AG04449 (cell line): ENCODE measurements around the gene RNPEPL1.
A peak's percentile ranks its signal among the peaks of the same experiment; 100 is the strongest.

Experiments
- CTCF ChIA-PET: fragments of 350-600 bp; formaldehyde crosslinking; extraction: SDS; loops from one replicate; lab custom pipeline; 2021; ENCODE audit warnings: antibody characterized with exemption; lab: Yijun Ruan, JAX
- POLR2A ChIA-PET: fragments of 400-600, 350-600 bp; formaldehyde crosslinking; extraction: SDS; loops from one replicate; lab custom pipeline; 2020; ENCODE audit warnings: antibody characterized with exemption, inconsistent platforms; lab: Yijun Ruan, JAX
- DNase-seq: peaks from one replicate; pipeline ENCODE4 v3.0.0-alpha.2; 2010; ENCODE audit warnings: low read depth, low spot score
- H3K4me3 ChIP-seq: 2 replicates; pipeline ENCODE4 v1.5.1; 2011; ENCODE audit warnings: low read depth, mild to moderate bottlenecking, control low read depth, low read length
- TF ChIP-seq, protein P1 (sequence below): IDR thresholded peaks from one replicate; pipeline ENCODE4 v1.5.1; 2011; ENCODE audit warnings: mild to moderate bottlenecking, moderate library complexity, low read length, control low read depth, inconsistent platforms; ENCODE audit not compliant: insufficient read depth; ENCODE audit errors: missing control alignments

RNPEPL1 gene

DNA sequence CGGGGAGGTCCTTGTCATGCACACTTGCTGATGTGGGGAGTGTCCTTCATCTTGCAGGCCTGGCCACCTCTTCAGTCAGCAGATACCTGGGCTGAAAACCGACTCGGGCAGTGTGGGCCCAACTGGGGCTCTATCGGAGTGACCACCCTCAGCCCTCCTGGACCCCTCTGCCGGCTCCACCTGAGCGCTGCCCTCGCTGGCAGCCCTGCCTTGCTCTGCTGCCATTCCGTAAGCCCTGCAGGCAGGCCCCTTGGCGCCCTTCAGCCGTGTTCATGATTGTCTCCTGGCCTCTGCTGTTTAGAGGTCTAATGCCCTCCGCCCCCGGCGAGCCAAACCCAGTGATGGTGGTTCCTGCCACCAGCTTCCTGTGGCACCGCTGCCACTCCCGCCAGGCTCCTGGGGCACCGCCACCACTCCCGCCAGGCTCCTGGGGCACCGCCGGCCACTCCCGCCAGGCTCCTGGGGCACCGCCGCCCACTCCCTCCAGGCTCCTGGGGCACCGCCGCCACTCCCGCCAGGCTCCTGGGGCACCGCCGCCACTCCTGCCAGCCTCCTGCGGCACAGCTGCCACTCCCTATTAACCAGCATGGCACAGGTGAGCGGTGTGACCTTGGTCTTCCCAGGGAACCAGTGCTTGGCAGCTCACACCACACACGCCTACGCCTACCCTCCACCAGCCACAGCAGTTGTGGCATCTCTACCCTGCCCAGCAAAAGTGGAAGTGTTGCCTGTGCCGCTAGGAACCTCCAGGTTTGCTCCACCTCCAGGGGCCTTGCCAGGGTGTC, 34.2 kb downstream of the RNPEPL1 start:
- ChIA-PET CTCF (interaction anchor here (2.1 kb wide), 1 partner anchor 15 kb away, joined by 5 read pairs; the partner anchor contains the start of gene CAPN10), POLR2A (no interaction called here)
- no peak overlapping the region for H3K4me3 ChIP-seq
- TF ChIP-seq, protein P1, sequence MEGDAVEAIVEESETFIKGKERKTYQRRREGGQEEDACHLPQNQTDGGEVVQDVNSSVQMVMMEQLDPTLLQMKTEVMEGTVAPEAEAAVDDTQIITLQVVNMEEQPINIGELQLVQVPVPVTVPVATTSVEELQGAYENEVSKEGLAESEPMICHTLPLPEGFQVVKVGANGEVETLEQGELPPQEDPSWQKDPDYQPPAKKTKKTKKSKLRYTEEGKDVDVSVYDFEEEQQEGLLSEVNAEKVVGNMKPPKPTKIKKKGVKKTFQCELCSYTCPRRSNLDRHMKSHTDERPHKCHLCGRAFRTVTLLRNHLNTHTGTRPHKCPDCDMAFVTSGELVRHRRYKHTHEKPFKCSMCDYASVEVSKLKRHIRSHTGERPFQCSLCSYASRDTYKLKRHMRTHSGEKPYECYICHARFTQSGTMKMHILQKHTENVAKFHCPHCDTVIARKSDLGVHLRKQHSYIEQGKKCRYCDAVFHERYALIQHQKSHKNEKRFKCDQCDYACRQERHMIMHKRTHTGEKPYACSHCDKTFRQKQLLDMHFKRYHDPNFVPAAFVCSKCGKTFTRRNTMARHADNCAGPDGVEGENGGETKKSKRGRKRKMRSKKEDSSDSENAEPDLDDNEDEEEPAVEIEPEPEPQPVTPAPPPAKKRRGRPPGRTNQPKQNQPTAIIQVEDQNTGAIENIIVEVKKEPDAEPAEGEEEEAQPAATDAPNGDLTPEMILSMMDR, result no peak
- no peak for DNase-seq

DNA sequence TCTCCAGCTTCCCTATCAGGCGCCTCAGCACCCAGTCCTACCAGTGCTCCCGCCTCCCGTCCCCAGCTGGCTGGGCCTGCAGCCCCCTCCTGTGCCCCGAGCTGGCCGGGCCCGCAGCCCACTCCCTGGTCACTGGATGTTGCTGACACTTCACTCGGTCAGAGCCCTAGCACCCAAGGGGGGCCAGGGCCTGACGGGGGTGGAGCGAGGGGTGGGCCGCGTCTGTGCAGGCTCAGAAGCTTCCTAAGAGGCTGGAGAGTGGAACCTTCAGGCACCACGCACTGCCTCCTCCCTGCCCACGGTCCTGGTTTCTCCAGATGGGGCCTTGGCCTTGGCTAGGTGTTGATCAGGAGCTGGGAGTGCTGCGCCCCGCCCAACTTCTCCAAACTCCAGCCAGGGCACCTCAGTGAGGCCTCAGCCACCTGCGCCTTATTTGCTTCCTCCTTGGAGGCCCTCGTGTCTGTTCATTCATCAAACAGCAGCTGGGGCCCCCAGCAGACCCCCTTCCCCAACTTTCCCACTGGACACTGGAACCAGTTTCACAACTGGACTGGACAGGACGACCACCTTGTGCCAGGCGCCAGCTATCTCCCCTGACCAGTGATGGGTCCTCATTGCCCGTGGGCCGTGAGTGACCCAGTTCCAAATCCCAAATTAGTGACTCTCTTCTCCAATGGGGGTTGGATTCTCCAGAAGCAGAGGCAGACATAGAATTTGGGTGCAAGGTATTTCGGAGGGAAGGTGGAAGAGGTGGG, 35.0 kb downstream of the RNPEPL1 start:
- POLR2A ChIA-PET, result no interaction called here
- H3K4me3 ChIP-seq, result no peak overlapping the region
- TF ChIP-seq, protein P1, result no peak
- no peak for DNase-seq
- CTCF ChIA-PET, result interaction anchor here (2.1 kb wide), 1 partner anchor 16 kb away, joined by 5 read pairs; the partner anchor contains the start of gene CAPN10

DNA sequence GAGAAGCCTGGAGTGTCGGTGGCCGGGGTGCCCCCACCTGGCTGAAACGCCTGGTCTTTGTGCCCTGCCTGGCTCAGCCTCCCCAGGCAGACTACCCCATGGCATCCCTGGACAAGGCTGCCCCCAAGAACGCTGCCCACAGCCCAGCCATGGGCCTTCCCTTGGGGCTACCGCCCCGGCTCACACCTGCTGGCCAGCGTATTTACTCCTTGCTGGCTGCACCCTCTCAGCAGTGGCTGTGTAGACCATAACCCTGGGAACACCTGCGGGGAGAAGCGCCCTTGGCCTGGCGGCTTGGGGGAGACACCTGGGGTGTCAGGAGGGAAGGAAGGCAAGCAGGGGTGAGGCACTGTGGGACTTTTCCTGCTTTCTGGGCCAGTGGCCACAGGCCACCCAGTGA, 35.6 kb downstream of the RNPEPL1 start:
- ChIA-PET CTCF (interaction anchor here (2.1 kb wide), 1 partner anchor 17 kb away, joined by 5 read pairs; the partner anchor contains the start of gene CAPN10), POLR2A (no interaction called here)
- no peak overlapping the region for H3K4me3 ChIP-seq
- DNase-seq, result no peak
- TF ChIP-seq, protein P1, result no peak

DNA sequence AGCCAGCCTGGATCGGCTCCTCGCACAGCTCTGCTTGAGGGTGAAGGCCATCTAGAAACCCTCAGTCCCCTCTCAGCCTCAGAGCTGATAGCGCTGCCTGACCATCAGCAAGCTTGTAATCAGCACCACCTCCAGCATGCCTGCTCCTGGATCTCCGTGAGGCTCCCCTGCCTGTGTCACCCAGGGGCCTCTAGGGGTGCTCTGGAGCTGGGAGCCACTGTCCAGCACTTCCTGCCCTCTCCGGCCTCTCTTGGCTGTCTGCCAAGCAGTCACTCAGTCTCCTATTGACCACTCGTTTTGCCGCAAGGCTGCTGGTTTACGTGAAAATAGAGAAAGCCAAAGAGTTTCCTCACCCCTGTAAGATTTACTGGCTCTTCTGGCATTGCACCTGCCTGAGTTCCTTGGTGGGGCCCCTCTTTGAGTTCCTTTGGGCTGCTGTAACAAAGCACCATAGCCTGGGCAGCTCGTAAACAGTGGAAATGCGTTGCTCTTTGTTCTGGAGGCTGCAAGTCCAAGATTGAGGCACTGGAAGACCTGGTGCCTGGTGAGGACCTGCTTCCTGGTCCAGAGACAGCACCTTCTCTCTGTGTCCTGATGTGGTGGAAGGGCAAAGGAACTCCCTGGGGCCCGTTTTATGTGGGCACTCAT, 36.1 kb downstream of the RNPEPL1 start:
- no peak overlapping the region for H3K4me3 ChIP-seq
- ChIA-PET CTCF (interaction anchor here (2.1 kb wide), 1 partner anchor 17 kb away, joined by 5 read pairs; the partner anchor contains the start of gene CAPN10), POLR2A (no interaction called here)
- DNase-seq, result no peak
- TF ChIP-seq, protein P1, result peak; percentile 35

DNA sequence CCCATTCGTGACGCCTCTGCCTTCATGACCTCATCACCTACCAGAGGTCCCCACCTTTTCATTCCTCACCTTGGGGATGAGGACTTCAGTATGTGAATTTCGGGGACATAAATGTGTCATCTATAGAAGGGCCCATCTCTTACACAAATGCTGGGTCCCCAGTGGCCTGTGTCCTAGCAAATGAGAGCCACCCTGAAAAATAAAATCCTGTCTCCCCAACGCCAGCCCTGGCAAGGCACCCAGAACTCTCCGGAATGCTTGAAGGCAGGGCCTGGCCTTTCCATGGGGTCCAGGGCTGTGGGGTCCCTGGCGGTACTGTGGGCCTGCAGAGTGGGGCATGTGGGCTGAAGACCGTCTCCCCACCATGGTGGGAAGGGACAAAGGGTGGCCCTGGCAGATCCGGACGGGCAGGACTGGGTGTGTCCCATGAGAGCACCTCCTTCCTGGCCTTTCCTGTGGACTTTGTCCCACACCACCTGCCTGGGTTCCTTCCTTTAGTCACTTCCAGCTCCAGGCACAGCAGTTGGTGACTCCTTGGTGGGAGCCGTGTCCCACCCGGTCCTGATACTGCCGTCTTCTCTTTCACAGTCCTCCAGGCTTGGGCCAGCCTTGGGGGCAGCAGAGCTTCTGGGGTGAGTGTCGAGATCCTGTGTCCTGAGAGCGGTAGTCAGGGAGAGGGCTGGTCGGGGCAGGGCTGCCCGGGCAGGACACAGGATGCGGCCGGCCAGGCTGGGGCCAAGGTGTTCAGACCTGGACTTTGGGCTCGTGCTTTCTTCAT, 36.8 kb downstream of the RNPEPL1 start:
- no peak overlapping the region for H3K4me3 ChIP-seq
- ChIA-PET CTCF (interaction anchor here (1.0 to 2.1 kb wide), 2 partner anchors 16 to 18 kb away, joined by 3 to 5 read pairs; partner anchors contain the start of gene CAPN10), POLR2A (no interaction called here)
- DNase-seq, result no peak
- TF ChIP-seq, protein P1, result no peak
